Osteocyte (in vitro differentiated cells): ENCODE data around the gene HPCAL1. TPM values are rescaled to one million over a fixed set of nuclear protein-coding genes. Genes with fewer than 3 reads are reported as not detected.
A peak's percentile ranks its signal among the peaks of the same experiment; 100 is the strongest.

Experiments
- DNase-seq: peaks from one replicate; pipeline ENCODE4 v3.0.0; 2021; ENCODE audit warnings: mixed read lengths; ENCODE audit not compliant: unreplicated experiment; ENCODE audit errors: extremely low spot score
- H3K27ac Mint-ChIP-seq: one replicate; pipeline ENCODE4 v1.8.0; 2021; ENCODE audit warnings: mild to moderate bottlenecking, mixed read lengths; ENCODE audit not compliant: unreplicated experiment
- H3K27me3 Mint-ChIP-seq: one replicate; pipeline ENCODE4 v1.8.0; 2021; ENCODE audit warnings: mixed read lengths; ENCODE audit not compliant: unreplicated experiment
- H3K36me3 Mint-ChIP-seq: one replicate; pipeline ENCODE4 v1.8.0; 2021; ENCODE audit warnings: mixed read lengths; ENCODE audit not compliant: unreplicated experiment
- H3K4me1 Mint-ChIP-seq: one replicate; pipeline ENCODE4 v1.8.0; 2021; ENCODE audit warnings: mixed read lengths; ENCODE audit not compliant: unreplicated experiment
- H3K4me3 Mint-ChIP-seq: one replicate; pipeline ENCODE4 v1.8.0; 2021; ENCODE audit warnings: mild to moderate bottlenecking, moderate library complexity, mixed read lengths; ENCODE audit not compliant: unreplicated experiment
- H3K9me3 Mint-ChIP-seq: one replicate; pipeline ENCODE4 v1.8.0; 2021; ENCODE audit warnings: mixed read lengths; ENCODE audit not compliant: unreplicated experiment
- CTCF ChIP-seq: fragments of 200-600 bp; sonication (generic); IDR thresholded peaks from 2 replicates; pipeline ENCODE4 v1.5.0; 2021; ENCODE audit warnings: antibody characterized with exemption, mild to moderate bottlenecking, moderate library complexity
- total RNA-seq: library from RNA; stranded (reverse); gene quantifications from 2 replicates; pipeline ENCODE4 v1.2.1, GENCODE V29; 2021

The HPCAL1 gene
- total RNA-seq, 1 donor from 2014 or later, result 56.8 TPM

GRCh38 chr2:10345126-10345525, 42.4 kb downstream of the HPCAL1 start:
- Mint-ChIP-seq H3K4me3 (no peak overlapping the region), H3K36me3 (no peaks in the 10 kb centered on the region), H3K27ac (peak overlapping the region; percentile 54), H3K27me3 (no peaks in the 10 kb centered on the region), H3K9me3 (no peaks in the 10 kb centered on the region), H3K4me1 (peaks cover 70% of the 10 kb centered on the region)
- no peak for TF ChIP-seq CTCF
- no peak for DNase-seq

GRCh38 chr2:10345813-10346212, 43.1 kb downstream of the HPCAL1 start:
- H3K4me3 Mint-ChIP-seq, result no peak overlapping the region
- H3K27me3 Mint-ChIP-seq, result no peaks in the 10 kb centered on the region
- TF ChIP-seq CTCF, result no peak
- no peaks in the 10 kb centered on the region for H3K36me3 Mint-ChIP-seq
- H3K9me3 Mint-ChIP-seq, result no peaks in the 10 kb centered on the region
- H3K4me1 Mint-ChIP-seq, result peaks cover 64% of the 10 kb centered on the region
- no peak for DNase-seq
- peak overlapping the region; percentile 42 for H3K27ac Mint-ChIP-seq

GRCh38 chr2:10346929-10347561, 44.3 kb downstream of the HPCAL1 start:
- Mint-ChIP-seq H3K9me3 (no peaks in the 10 kb centered on the region), H3K4me1 (peaks cover 58% of the 10 kb centered on the region), H3K4me3 (no peak overlapping the region), H3K27ac (peak overlapping the region; percentile 59), H3K27me3 (no peaks in the 10 kb centered on the region), H3K36me3 (no peaks in the 10 kb centered on the region)
- DNase-seq, result no peak
- TF ChIP-seq CTCF, result no peak

- Mint-ChIP-seq H3K4me3 (no peak overlapping the region), H3K27ac (peak overlapping the region; percentile 59), H3K9me3 (no peaks in the 10 kb centered on the region), H3K4me1 (peaks cover 59% of the 10 kb centered on the region), H3K36me3 (peaks cover 3% of the 10 kb centered on the region), H3K27me3 (no peaks in the 10 kb centered on the region)
- TF ChIP-seq CTCF, result no peak
- DNase-seq, result no peak
These were observed 44.9 kb downstream of the HPCAL1 start for GRCh38 chr2:10347562-10347948.

GRCh38 chr2:10348891-10349290, 46.2 kb downstream of the HPCAL1 start:
- peaks cover 3% of the 10 kb centered on the region for H3K36me3 Mint-ChIP-seq

More at GRCh38 chr2:10348891-10349290, 46.2 kb downstream of the HPCAL1 start:
- DNase-seq, result no peak
- Mint-ChIP-seq H3K4me1 (peaks cover 46% of the 10 kb centered on the region), H3K9me3 (no peaks in the 10 kb centered on the region), H3K4me3 (no peak overlapping the region), H3K27ac (no peak overlapping the region), H3K27me3 (no peaks in the 10 kb centered on the region)
- no peak for TF ChIP-seq CTCF
